Measurements from ENCODE around the gene ZNF157.

DNA sequence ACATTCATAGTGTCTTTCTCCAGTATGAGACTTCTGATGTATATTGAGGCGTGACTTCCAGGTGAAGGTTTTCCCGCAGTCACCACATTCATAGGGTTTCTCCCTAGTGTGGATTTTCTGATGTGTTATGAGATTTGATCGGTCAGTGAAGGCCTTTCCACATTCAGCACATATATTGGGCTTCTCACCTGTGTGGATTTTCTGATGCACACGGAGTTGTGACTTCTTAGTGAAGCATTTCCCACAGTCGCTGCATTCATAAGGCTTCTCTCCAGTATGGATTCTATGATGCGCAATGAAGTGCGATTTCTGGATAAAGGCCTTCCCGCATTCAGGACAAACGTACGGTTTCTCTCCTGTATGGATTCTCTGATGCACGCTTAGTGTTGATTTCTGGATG lies 77.2 kb downstream of the ZNF157 start:
- TF ChIP-seq BHLHE40 (IDR thresholded peaks at IDR 0.05; ENCODE audit: borderline replicate concordance) (no peak), FOXA1 (IDR thresholded peaks at IDR 0.05) (no peak), SP1 (IDR thresholded peaks at IDR 0.05) (no peak), CTBP1 (IDR thresholded peaks at IDR 0.05; ENCODE audit: borderline replicate concordance) (no peak), SUZ12 (IDR thresholded peaks at IDR 0.05) (no peak), TARDBP (IDR thresholded peaks at IDR 0.05) (no peak), NFRKB (IDR thresholded peaks at IDR 0.05) (no peak), FOXM1 (IDR thresholded peaks at IDR 0.05; ENCODE audit: borderline replicate concordance) (no peak), HDGF (IDR thresholded peaks at IDR 0.05; ENCODE audit: borderline replicate concordance) (no peak), L3MBTL2 (conservative IDR thresholded peaks at IDR 0.05) (no peak)
- TF ChIP-seq, protein P1, sequence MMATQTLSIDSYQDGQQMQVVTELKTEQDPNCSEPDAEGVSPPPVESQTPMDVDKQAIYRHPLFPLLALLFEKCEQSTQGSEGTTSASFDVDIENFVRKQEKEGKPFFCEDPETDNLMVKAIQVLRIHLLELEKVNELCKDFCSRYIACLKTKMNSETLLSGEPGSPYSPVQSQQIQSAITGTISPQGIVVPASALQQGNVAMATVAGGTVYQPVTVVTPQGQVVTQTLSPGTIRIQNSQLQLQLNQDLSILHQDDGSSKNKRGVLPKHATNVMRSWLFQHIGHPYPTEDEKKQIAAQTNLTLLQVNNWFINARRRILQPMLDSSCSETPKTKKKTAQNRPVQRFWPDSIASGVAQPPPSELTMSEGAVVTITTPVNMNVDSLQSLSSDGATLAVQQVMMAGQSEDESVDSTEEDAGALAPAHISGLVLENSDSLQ (IDR thresholded peaks at IDR 0.05) = no peak
